H1 (cell line): ENCODE measurements around the gene FAM53A. TPM values are rescaled to one million over a fixed set of nuclear protein-coding genes. Genes with fewer than 3 reads are reported as not detected.

Experiments
- CBX8 ChIP-seq: fragments of 300-800, 300-1000 bp; sonication (generic); IDR thresholded peaks from 2 replicates; pipeline ENCODE4 v1.7.1; 2016; ENCODE audit warnings: low read depth, low read length, borderline replicate concordance
- CTBP2 ChIP-seq: IDR thresholded peaks from 2 replicates; pipeline ENCODE4 v1.7.0; 2011; ENCODE audit warnings: borderline replicate concordance, mild to moderate bottlenecking, moderate library complexity, mixed read lengths, low read length; ENCODE audit not compliant: insufficient read depth, insufficient read length
- EP300 ChIP-seq, 2 experiments: IDR thresholded peaks; 1 replicate in 1 of 2; 2 replicates in 1 of 2; pipeline ENCODE4 v1.6.1; 2011 to 2012; ENCODE audit warnings: low read depth in 2 of 2, low read length in 2 of 2, mild to moderate bottlenecking in 2 of 2, borderline replicate concordance in 1 of 2, inconsistent platforms in 1 of 2, moderate library complexity in 1 of 2
- HDAC2 ChIP-seq, 2 experiments: fragments of 300-600 bp in 1 of 2; sonication (generic) in 1 of 2; IDR thresholded peaks; 2 replicates each; pipeline ENCODE4 v1.6.1; 2011 to 2012; ENCODE audit warnings: low read depth in 2 of 2, low read length in 2 of 2, mild to moderate bottlenecking in 2 of 2, moderate library complexity in 2 of 2, borderline replicate concordance in 1 of 2, inconsistent platforms in 1 of 2
- KDM1A ChIP-seq: fragments of 200-600, 300-600 bp; sonication (generic); IDR thresholded peaks from 2 replicates; pipeline ENCODE4 v1.7.1; 2016; ENCODE audit warnings: mild to moderate bottlenecking, low read length, borderline replicate concordance
- SP1 ChIP-seq: IDR thresholded peaks from 2 replicates; pipeline ENCODE4 v1.6.1; 2011; ENCODE audit warnings: low read depth, low read length
- SP4 ChIP-seq: IDR thresholded peaks from 2 replicates; pipeline ENCODE4 v1.6.1; 2012; ENCODE audit warnings: low read length, inconsistent platforms
- TAF1 ChIP-seq: IDR thresholded peaks from 2 replicates; pipeline ENCODE4 v1.6.1; 2011; ENCODE audit warnings: mild to moderate bottlenecking, low read depth, low read length
- polyA plus RNA-seq, 7 experiments: library from polyadenylated mRNA; depleted of rRNA in 3 of 7; stranded (reverse) in 5 of 7; unstranded in 2 of 7; fragments of >200 nt in 5 of 7; fragments of 200-250 nt in 2 of 7; gene quantifications; 1 replicate in 5 of 7; 2 replicates in 1 of 7; 4 replicates in 1 of 7; pipeline versions ENCODE4 v1.2.1 to v1.2.3, GENCODE V29; 2011 to 2013; ENCODE audit warnings: missing spikeins in 2 of 7, mixed read lengths in 2 of 7
- total RNA-seq: library from RNA; stranded (reverse); fragmentation: NEBNext Ultra II Directional; extraction: Animal tissue kit (Norgen Biotek cat#: 25700); gene quantifications from 2 replicates; pipeline ENCODE4 v1.2.1, GENCODE V29; 2021
- TF ChIP-seq, protein P1 (sequence below): fragments of 300-600 bp; sonication (generic); IDR thresholded peaks from 2 replicates; pipeline ENCODE4 v1.7.1; 2012; ENCODE audit warnings: low read length, moderate library complexity, mild to moderate bottlenecking, inconsistent platforms; ENCODE audit not compliant: insufficient replicate concordance

Gene FAM53A
- total and polyA plus RNA-seq, 2 of the 8 experiments (the other 6 are each of a cell fraction or from before 2014, with no cell fraction given): 1.9 to 2.0 TPM

- TF ChIP-seq, protein P1, sequence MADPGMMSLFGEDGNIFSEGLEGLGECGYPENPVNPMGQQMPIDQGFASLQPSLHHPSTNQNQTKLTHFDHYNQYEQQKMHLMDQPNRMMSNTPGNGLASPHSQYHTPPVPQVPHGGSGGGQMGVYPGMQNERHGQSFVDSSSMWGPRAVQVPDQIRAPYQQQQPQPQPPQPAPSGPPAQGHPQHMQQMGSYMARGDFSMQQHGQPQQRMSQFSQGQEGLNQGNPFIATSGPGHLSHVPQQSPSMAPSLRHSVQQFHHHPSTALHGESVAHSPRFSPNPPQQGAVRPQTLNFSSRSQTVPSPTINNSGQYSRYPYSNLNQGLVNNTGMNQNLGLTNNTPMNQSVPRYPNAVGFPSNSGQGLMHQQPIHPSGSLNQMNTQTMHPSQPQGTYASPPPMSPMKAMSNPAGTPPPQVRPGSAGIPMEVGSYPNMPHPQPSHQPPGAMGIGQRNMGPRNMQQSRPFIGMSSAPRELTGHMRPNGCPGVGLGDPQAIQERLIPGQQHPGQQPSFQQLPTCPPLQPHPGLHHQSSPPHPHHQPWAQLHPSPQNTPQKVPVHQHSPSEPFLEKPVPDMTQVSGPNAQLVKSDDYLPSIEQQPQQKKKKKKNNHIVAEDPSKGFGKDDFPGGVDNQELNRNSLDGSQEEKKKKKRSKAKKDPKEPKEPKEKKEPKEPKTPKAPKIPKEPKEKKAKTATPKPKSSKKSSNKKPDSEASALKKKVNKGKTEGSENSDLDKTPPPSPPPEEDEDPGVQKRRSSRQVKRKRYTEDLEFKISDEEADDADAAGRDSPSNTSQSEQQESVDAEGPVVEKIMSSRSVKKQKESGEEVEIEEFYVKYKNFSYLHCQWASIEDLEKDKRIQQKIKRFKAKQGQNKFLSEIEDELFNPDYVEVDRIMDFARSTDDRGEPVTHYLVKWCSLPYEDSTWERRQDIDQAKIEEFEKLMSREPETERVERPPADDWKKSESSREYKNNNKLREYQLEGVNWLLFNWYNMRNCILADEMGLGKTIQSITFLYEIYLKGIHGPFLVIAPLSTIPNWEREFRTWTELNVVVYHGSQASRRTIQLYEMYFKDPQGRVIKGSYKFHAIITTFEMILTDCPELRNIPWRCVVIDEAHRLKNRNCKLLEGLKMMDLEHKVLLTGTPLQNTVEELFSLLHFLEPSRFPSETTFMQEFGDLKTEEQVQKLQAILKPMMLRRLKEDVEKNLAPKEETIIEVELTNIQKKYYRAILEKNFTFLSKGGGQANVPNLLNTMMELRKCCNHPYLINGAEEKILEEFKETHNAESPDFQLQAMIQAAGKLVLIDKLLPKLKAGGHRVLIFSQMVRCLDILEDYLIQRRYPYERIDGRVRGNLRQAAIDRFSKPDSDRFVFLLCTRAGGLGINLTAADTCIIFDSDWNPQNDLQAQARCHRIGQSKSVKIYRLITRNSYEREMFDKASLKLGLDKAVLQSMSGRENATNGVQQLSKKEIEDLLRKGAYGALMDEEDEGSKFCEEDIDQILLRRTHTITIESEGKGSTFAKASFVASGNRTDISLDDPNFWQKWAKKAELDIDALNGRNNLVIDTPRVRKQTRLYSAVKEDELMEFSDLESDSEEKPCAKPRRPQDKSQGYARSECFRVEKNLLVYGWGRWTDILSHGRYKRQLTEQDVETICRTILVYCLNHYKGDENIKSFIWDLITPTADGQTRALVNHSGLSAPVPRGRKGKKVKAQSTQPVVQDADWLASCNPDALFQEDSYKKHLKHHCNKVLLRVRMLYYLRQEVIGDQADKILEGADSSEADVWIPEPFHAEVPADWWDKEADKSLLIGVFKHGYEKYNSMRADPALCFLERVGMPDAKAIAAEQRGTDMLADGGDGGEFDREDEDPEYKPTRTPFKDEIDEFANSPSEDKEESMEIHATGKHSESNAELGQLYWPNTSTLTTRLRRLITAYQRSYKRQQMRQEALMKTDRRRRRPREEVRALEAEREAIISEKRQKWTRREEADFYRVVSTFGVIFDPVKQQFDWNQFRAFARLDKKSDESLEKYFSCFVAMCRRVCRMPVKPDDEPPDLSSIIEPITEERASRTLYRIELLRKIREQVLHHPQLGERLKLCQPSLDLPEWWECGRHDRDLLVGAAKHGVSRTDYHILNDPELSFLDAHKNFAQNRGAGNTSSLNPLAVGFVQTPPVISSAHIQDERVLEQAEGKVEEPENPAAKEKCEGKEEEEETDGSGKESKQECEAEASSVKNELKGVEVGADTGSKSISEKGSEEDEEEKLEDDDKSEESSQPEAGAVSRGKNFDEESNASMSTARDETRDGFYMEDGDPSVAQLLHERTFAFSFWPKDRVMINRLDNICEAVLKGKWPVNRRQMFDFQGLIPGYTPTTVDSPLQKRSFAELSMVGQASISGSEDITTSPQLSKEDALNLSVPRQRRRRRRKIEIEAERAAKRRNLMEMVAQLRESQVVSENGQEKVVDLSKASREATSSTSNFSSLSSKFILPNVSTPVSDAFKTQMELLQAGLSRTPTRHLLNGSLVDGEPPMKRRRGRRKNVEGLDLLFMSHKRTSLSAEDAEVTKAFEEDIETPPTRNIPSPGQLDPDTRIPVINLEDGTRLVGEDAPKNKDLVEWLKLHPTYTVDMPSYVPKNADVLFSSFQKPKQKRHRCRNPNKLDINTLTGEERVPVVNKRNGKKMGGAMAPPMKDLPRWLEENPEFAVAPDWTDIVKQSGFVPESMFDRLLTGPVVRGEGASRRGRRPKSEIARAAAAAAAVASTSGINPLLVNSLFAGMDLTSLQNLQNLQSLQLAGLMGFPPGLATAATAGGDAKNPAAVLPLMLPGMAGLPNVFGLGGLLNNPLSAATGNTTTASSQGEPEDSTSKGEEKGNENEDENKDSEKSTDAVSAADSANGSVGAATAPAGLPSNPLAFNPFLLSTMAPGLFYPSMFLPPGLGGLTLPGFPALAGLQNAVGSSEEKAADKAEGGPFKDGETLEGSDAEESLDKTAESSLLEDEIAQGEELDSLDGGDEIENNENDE: no peak
- no peak for TF ChIP-seq SP4
- no peak for TF ChIP-seq HDAC2 (IDR thresholded peaks at IDR 0.05; ENCODE audit: borderline replicate concordance in 1 of 2, low read depth in 2 of 2, low read length in 2 of 2)
- no peak for TF ChIP-seq CTBP2
- no peak for TF ChIP-seq EP300 (IDR thresholded peaks at IDR 0.05; ENCODE audit: borderline replicate concordance in 1 of 2, low read depth in 2 of 2, low read length in 2 of 2)
- no peak for TF ChIP-seq KDM1A
- no peak for TF ChIP-seq SP1
- TF ChIP-seq TAF1: no peak
- no peak for TF ChIP-seq CBX8
- TF ChIP-seq, all 59 proteins: peak for 0
Observed at GRCh38 chr4:1648962-1649361, 35.2 kb downstream of the FAM53A start (continued).
